SH-SY5Y (cell line): ENCODE measurements around the gene SSTR4.

ENCODE experiments used
- GATA2 ChIP-seq: IDR thresholded peaks from 2 replicates; pipeline ENCODE4 v1.6.1; 2011; ENCODE audit warnings: mild to moderate bottlenecking, low read depth, low read length
- GATA3 ChIP-seq: IDR thresholded peaks from 2 replicates; pipeline ENCODE4 v1.6.1; 2011; ENCODE audit warnings: low read depth, mild to moderate bottlenecking, low read length, moderate library complexity

GRCh38 chr20:23059846-23060245, 24.7 kb downstream of the SSTR4 start:
- TF ChIP-seq GATA2 (no peak), GATA3 (no peak)
